Activated CD8-positive, alpha-beta T cell treated with anti-CD3 and anti-CD28 coated beads, Interleukin-2, amount 10 ng/mL, durations not matched to agents 7 days and 5 days (primary cell): ENCODE measurements around the gene MTCH1. TPM values are rescaled to one million over a fixed set of nuclear protein-coding genes. Genes with fewer than 3 reads are reported as not detected.
"Not testable (repeated sequence)": the region's sequence is repeated elsewhere in the genome, so short reads cannot be mapped to it uniquely, and the experiment has no call there.

Experiments used
- ATAC-seq: fragments of 150-1000 bp; cut with Tn5 transposase; one replicate; pipeline ENCODE4 v1.10.0; 2021; ENCODE audit warnings: moderate library complexity
- CTCF ChIA-PET: fragments of 350-600 bp; sonication (Branson Sonifier 250); formaldehyde crosslinking; loops from one replicate; lab custom pipeline; 2021; ENCODE audit warnings: antibody characterized with exemption; lab: Charles Lee
- POLR2A ChIA-PET: fragments of 350-600 bp; sonication (Branson Sonifier 250); formaldehyde crosslinking; loops from one replicate; lab custom pipeline; 2021; ENCODE audit warnings: antibody characterized with exemption; lab: Charles Lee
- DNase-seq: peaks from one replicate; pipeline ENCODE4 v3.0.0-alpha.2; 2020
- H3K27ac Mint-ChIP-seq: one replicate; pipeline ENCODE4 v1.8.0; 2021; ENCODE audit warnings: mild to moderate bottlenecking, mixed read lengths
- H3K27me3 Mint-ChIP-seq: one replicate; pipeline ENCODE4 v1.8.0; 2021; ENCODE audit warnings: low read depth, mixed read lengths
- H3K36me3 Mint-ChIP-seq: one replicate; pipeline ENCODE4 v1.8.0; 2021; ENCODE audit warnings: low read depth, mixed read lengths
- H3K4me1 Mint-ChIP-seq: one replicate; pipeline ENCODE4 v1.8.0; 2021; ENCODE audit warnings: low read depth, mixed read lengths
- H3K4me3 Mint-ChIP-seq: one replicate; pipeline ENCODE4 v1.8.0; 2021; ENCODE audit warnings: mild to moderate bottlenecking, mixed read lengths
- H3K9me3 Mint-ChIP-seq: one replicate; pipeline ENCODE4 v1.8.0; 2022; ENCODE audit warnings: mixed read lengths; ENCODE audit not compliant: insufficient read depth
- total RNA-seq, 2 experiments: library from RNA; stranded (reverse); gene quantifications; one replicate each; pipeline ENCODE4 v1.2.3, GENCODE V29; 2021

The MTCH1 gene
- total RNA-seq, 2 experiments from 2014 or later, result 117 to 122 TPM

DNA sequence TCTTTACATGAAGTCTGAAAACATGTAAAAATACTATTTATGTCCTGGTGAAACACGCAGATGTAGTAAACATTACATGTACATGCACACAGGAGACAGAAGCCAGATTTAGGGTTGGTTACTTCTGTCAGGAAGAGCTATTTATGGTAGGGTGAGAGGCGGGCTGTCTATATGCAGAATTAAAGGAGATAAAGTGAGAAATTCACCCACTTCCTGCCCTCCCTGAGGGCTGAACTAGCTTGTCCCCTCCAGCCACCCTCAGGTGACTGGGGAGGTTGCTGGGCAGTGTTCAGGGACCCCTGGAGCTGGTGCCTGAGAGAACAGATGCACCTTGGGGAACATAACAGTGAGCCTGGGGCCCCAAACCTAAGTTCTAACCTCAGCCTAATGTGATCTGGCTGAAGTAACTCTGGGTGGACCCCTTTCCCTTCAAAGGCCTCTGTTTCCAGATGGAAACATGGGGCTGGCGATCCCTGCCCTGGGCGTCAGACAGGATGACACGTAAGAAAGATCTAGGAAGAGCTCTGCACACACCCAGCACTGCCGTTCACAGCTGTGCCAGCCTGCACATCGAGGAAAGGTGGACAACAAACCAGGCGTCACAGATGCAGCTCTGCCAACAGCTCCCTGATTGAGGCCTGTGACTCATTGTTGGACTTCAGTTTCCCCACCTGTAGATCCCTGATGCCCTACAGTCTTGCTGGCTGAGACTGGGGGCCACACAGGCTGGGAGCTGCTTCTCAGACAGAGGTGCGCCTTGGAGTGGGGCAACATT, 30.1 kb downstream of the MTCH1 start:
- ChIA-PET POLR2A (interaction anchor here (1.2 to 1.7 kb wide), 4 partner anchors 8 to 81 kb away, joined by 3 to 7 read pairs (median 4); partner anchors contain the start of genes MTCH1 and PPIL1), CTCF (interaction anchor here (0.7 to 4.9 kb wide), 14 partner anchors 8 to 190 kb away, joined by 3 to 31 read pairs (median 5); partner anchors contain the start of genes C6orf89, MTCH1 and PPIL1)
- peaks cover 39% of the 10 kb centered on the region for H3K4me1 Mint-ChIP-seq
- peaks cover 17% of the 10 kb centered on the region for H3K27me3 Mint-ChIP-seq
- no peaks in the 10 kb centered on the region for H3K9me3 Mint-ChIP-seq
- no peak overlapping the region for H3K27ac Mint-ChIP-seq
- no peaks in the 10 kb centered on the region for H3K36me3 Mint-ChIP-seq
- ATAC-seq (peak; percentile 38), DNase-seq (no peak)
- H3K4me3 Mint-ChIP-seq, result no peak overlapping the region

DNA sequence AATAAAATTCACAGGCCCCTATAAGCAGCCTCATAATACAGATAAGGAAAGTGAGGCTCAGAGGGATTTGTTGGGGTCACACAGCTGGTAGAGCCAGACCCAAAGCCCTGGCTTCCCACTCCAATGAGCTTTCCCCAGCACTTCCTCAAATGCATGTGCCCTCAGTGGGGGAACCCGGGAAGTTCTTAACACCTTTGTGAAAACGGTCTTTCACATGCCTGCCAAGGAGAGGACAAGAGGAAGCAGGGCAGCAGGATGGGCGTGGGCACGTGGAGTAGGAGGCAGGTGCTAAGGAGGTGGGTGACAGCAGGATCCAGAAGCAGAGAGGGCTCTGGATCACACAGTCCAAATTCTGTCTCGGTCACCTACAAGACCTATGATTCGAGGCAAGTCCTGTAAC, 30.9 kb downstream of the MTCH1 start:
- DNase-seq (no peak), ATAC-seq (no peak)
- H3K4me1 Mint-ChIP-seq, result peaks cover 38% of the 10 kb centered on the region
- H3K27me3 Mint-ChIP-seq, result peaks cover 21% of the 10 kb centered on the region
- H3K9me3 Mint-ChIP-seq, result no peaks in the 10 kb centered on the region
- ChIA-PET POLR2A (interaction anchor here (1.3 to 1.7 kb wide), 3 partner anchors 8 to 31 kb away, joined by 4 to 7 read pairs (median 5); partner anchors contain the start of gene MTCH1), CTCF (interaction anchor here (0.7 to 4.9 kb wide), 9 partner anchors 11 to 173 kb away, joined by 3 to 31 read pairs (median 8); partner anchors contain the start of gene C6orf89)
- no peaks in the 10 kb centered on the region for H3K36me3 Mint-ChIP-seq
- no peak overlapping the region for H3K4me3 Mint-ChIP-seq
- no peak overlapping the region for H3K27ac Mint-ChIP-seq

DNA sequence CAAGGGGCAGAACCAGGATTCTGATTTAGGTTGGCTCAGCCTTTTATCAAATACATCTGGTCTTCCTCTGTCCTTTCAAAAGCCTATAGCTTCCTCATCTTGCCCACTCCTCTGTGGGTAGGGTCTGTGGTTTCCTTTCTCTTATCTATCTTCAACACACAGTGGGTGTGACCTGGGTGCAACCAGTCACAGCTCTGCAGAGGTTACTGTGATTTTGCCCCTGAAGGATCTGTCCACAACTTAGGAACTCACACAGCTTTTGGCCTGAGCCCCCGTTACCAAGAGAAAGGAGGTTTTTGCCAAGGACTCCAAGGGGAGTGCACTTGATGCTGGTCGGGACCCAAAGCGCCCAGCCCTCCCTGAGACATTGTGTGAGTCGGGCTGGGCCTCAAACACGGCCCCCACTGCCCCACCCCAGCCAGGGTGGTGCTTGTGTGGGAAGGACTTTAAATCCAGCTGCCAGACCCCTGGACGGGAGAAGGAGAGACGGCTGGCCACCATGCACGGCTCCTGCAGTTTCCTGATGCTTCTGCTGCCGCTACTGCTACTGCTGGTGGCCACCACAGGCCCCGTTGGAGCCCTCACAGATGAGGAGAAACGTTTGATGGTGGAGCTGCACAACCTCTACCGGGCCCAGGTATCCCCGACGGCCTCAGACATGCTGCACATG, 31.6 kb downstream of the MTCH1 start, which contains the start of gene PI16:
Gene PI16, plus strand, starts transcription at position 477 of the 670 bp plus-strand sequence. Its CDS starts 23 bp downstream, at position 500.
- Mint-ChIP-seq H3K27me3 (peaks cover 27% of the 10 kb centered on the region), H3K36me3 (no peaks in the 10 kb centered on the region), H3K27ac (no peak within 1 kb of the TSS), H3K4me1 (peaks cover 41% of the 10 kb centered on the region), H3K4me3 (peak within 1 kb of the TSS; percentile 10), H3K9me3 (no peaks in the 10 kb centered on the region)
- peak; percentile 48 for DNase-seq
- peak; percentile 68 for ATAC-seq
- CTCF ChIA-PET, result interaction anchor here (1.1 to 4.9 kb wide), 8 partner anchors 12 to 172 kb away, joined by 3 to 31 read pairs (median 6); partner anchors contain the start of gene C6orf89
- POLR2A ChIA-PET, result interaction anchor here (1.3 to 1.7 kb wide), 2 partner anchors 28 to 32 kb away, joined by 5 to 7 read pairs; partner anchors contain the start of gene MTCH1

DNA sequence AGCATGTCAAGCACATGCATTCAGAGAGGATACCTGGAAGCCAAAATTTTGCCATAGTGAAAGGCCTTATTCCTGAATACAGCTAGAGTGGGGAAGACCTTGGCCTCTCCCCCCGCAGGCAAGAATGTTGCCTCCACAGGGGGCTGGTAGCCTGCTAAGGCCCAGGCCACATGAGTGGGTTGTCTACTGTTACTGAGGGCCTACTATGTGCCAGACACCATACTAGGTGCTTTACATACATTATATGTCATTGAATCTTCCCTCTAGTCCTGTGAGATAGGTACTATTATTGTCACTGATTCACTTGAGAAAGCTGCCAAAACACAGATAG, 32.1 kb downstream of the MTCH1 start:
- Mint-ChIP-seq H3K27me3 (peaks cover 28% of the 10 kb centered on the region), H3K9me3 (no peaks in the 10 kb centered on the region), H3K27ac (no peak overlapping the region), H3K4me1 (peaks cover 46% of the 10 kb centered on the region), H3K36me3 (no peaks in the 10 kb centered on the region), H3K4me3 (peak overlapping the region; percentile 10)
- ATAC-seq (peak; percentile 4), DNase-seq (no peak)
- CTCF ChIA-PET, result interaction anchor here (1.1 to 4.9 kb wide), 7 partner anchors 13 to 171 kb away, joined by 3 to 31 read pairs (median 5); partner anchors contain the start of gene C6orf89
- POLR2A ChIA-PET, result interaction anchor here (1.3 to 1.7 kb wide), 2 partner anchors 28 to 32 kb away, joined by 5 to 7 read pairs; partner anchors contain the start of gene MTCH1

DNA sequence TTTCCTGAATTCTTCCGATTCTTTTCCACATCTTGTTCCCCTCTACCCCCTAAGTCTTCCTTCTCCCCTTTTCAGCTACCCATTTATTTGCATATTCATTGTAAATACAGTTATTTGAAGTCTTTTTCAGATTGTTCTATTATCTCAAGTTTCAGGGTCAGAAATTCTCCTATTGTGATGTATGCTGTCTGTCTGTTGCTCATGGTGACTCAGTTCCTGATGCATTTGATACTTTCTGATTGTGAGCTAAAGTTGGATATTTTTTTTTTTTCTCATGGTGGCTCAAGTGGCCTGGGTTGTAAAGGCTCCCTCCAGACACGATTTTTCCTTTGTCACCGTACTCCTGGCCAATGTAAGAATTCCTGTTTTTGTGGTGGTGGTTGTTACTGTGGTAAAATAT, 36.4 kb downstream of the MTCH1 start:
- ATAC-seq (no peak), DNase-seq (no peak)
- H3K4me3 Mint-ChIP-seq, result no peak overlapping the region
- no peaks in the 10 kb centered on the region for H3K9me3 Mint-ChIP-seq
- no peaks in the 10 kb centered on the region for H3K36me3 Mint-ChIP-seq
- CTCF ChIA-PET, result interaction anchor here (1.3 kb wide), 1 partner anchor 72 kb away, joined by 4 read pairs; no protein-coding TSS in a partner anchor
- H3K27ac Mint-ChIP-seq, result no peak overlapping the region
- peaks cover 49% of the 10 kb centered on the region for H3K4me1 Mint-ChIP-seq
- peaks cover 18% of the 10 kb centered on the region for H3K27me3 Mint-ChIP-seq
- POLR2A ChIA-PET, result no interaction called here

DNA sequence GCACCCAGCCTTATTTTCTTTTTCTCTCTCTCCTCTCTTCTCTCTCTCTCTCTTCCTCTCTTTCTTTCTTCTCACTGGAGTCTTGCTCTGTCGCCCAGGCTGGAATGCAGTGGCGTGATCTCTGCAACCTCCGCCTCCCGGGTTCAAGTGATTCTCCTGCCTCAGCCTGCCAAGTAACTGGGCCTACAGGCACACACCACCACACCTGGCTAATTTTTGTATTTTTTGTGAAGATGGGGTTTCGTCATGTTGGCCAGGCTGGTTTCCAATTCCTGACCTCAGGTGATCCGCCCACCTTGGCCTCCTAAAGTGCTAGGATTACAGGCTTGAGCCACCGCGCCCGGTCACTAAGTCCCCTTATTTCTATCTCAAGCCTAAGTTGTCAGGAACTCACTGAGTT, 36.9 kb downstream of the MTCH1 start:
- H3K27ac Mint-ChIP-seq, POLR2A ChIA-PET, DNase-seq, ATAC-seq, H3K9me3 Mint-ChIP-seq, H3K4me3 Mint-ChIP-seq, H3K36me3 Mint-ChIP-seq: not testable (repeated sequence)
- Mint-ChIP-seq H3K27me3 (peaks cover 18% of the 10 kb centered on the region), H3K4me1 (peaks cover 44% of the 10 kb centered on the region)
- CTCF ChIA-PET, result interaction anchor here (1.3 to 2.1 kb wide), 3 partner anchors 64 to 167 kb away, joined by 3 to 14 read pairs (median 4); partner anchors contain the start of gene C6orf89

DNA sequence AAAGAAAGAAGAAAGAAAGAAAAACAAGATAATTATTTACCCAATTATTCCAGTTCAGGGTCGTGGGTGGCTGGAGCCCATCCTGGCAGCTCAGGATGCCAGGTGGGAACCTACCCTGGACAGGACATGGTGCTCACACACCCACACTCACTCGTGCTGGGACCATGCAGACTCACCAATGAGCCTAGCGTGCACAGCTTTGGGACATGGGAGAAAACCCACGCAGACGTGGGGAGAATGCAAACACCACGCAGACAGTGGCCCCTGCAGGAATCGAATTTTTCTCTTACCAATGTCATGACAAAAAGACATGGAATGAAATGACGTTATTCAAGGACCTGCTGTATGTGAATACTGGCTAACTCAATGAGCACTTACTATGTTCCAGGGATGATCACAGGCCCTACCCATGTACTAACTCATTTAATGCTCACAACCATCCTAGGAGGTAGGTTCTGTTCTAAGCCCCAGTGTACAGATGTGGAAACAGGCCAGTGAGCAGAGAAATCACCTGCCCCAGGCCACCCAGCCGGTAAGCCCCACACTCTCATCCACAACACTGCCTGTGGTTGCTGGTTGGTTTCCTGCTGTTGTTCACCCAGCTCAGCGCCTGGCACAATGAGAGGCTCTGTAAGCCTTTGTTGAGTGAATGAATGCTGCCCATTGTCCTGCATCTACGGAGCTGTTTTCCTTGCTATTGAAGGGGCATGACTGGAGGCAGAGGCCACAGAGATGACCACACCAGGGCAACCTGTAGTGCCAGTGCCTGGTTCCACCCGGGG, 38.2 kb downstream of the MTCH1 start:
- H3K4me3 Mint-ChIP-seq, result no peak overlapping the region
- POLR2A ChIA-PET, result interaction anchor here (0.6 to 1.9 kb wide), 3 partner anchors 8 to 23 kb away, joined by 3 to 4 read pairs (median 3); no protein-coding TSS in a partner anchor
- H3K27me3 Mint-ChIP-seq, result peaks cover 19% of the 10 kb centered on the region
- H3K4me1 Mint-ChIP-seq, result peaks cover 37% of the 10 kb centered on the region
- no peaks in the 10 kb centered on the region for H3K9me3 Mint-ChIP-seq
- no peaks in the 10 kb centered on the region for H3K36me3 Mint-ChIP-seq
- H3K27ac Mint-ChIP-seq, result peak overlapping the region; percentile 52
- CTCF ChIA-PET, result interaction anchor here (0.6 to 2.4 kb wide), 9 partner anchors 9 to 165 kb away, joined by 3 to 14 read pairs (median 3); partner anchors contain the start of gene C6orf89
- peak; percentile 96 for ATAC-seq
- DNase-seq, result peak; percentile 70

DNA sequence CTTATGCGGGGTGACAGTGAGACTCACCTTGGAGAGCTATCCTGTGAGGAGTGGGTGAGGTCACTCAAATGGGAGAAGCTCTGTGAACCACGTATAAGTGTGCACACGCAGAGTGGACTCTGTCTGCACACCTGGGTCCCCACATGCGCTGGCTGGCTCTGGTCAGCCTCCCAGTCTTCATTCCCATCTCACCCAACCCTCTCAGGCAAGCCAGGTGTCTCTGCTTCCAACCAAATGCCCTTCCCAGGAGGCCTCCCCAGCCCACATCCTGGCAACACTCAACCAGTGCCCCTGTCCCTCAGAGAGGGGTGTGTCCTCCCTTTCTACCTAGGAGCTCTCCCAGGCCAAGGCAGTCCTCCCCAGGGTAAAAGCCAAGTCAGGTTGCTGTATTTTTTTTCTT, 39.5 kb downstream of the MTCH1 start:
- DNase-seq, result no peak
- Mint-ChIP-seq H3K27ac (no peak overlapping the region), H3K36me3 (no peaks in the 10 kb centered on the region), H3K27me3 (peaks cover 21% of the 10 kb centered on the region), H3K4me3 (no peak overlapping the region), H3K9me3 (no peaks in the 10 kb centered on the region), H3K4me1 (peaks cover 37% of the 10 kb centered on the region)
- POLR2A ChIA-PET, result interaction anchor here (1.7 to 1.9 kb wide), 2 partner anchors 9 to 19 kb away, joined by 3 to 4 read pairs; no protein-coding TSS in a partner anchor
- ATAC-seq, result no peak
- CTCF ChIA-PET, result interaction anchor here (2.4 kb wide), 1 partner anchor 71 kb away, joined by 7 read pairs; no protein-coding TSS in a partner anchor

DNA sequence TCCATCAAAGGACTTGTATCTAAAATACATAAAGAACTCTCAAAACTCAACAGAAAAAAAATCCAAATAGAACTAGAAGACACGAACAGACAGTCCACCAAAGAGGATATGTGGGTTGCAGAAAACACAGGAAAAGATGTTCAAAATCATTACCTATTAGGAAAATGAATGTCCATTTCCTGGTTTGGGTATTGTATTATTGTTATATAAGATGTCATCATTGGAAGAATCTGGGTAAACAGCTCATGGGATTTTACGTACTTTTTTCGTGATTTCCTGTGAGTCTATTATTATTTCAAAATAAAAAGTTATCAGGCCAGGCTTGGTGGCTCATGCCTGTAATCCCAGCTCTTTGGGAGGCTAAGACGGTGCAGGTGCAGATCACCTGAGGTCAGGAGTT, 40.7 kb downstream of the MTCH1 start:
- Mint-ChIP-seq H3K9me3 (no peaks in the 10 kb centered on the region), H3K4me1 (peaks cover 37% of the 10 kb centered on the region), H3K36me3 (no peaks in the 10 kb centered on the region), H3K27ac (no peak overlapping the region), H3K4me3 (no peak overlapping the region), H3K27me3 (peaks cover 17% of the 10 kb centered on the region)
- ChIA-PET POLR2A (no interaction called here), CTCF (no interaction called here)
- ATAC-seq, result no peak
- no peak for DNase-seq

DNA sequence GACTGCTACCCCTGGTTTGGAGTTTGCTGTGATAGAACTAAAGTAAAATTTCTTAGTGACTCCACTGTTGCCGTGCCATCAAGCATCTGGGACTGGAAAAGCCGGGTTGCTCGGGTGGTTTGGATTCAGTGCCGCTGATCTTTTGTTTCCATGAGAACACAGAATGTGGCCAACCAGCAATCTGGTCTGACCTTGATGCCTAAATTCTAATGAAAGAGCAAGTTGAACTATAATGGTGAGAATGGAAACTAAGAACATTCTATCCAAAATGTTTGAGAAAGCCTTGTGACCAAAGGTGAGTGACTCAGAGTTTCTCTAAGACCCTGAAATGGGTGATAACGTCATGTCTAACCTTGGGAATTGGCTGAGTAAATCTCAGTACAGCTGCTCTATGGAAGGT, 41.3 kb downstream of the MTCH1 start:
- no peak for ATAC-seq
- ChIA-PET POLR2A (no interaction called here), CTCF (no interaction called here)
- H3K27me3 Mint-ChIP-seq, result peaks cover 15% of the 10 kb centered on the region
- no peak overlapping the region for H3K27ac Mint-ChIP-seq
- peaks cover 32% of the 10 kb centered on the region for H3K4me1 Mint-ChIP-seq
- no peak for DNase-seq
- H3K9me3 Mint-ChIP-seq, result no peaks in the 10 kb centered on the region
- H3K4me3 Mint-ChIP-seq, result no peak overlapping the region
- no peaks in the 10 kb centered on the region for H3K36me3 Mint-ChIP-seq

DNA sequence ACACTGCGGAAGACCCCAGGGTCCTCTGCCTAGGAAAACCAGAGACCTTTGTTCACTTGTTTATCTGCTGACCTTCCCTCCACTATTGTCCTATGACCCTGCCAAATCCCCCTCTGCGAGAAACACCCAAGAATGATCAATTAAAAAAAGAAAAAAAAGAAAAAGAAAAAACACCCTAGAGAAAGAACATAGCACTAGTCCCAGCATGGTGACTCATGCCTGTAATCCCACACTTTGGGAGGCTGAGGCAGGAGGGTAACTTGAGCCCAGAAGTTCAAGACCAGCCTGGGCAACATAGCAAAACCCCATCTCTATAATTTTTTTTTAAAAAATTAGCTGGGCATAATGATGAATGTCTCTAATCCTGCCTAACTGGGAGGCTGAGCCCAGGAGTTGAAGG, 43.7 kb downstream of the MTCH1 start:
- H3K36me3 Mint-ChIP-seq, H3K27ac Mint-ChIP-seq, POLR2A ChIA-PET, H3K4me3 Mint-ChIP-seq, CTCF ChIA-PET, H3K9me3 Mint-ChIP-seq, ATAC-seq, DNase-seq: not testable (repeated sequence)
- Mint-ChIP-seq H3K27me3 (peaks cover 12% of the 10 kb centered on the region), H3K4me1 (peaks cover 12% of the 10 kb centered on the region)
